ENCODE measurements around the gene TENT5C.

DNA sequence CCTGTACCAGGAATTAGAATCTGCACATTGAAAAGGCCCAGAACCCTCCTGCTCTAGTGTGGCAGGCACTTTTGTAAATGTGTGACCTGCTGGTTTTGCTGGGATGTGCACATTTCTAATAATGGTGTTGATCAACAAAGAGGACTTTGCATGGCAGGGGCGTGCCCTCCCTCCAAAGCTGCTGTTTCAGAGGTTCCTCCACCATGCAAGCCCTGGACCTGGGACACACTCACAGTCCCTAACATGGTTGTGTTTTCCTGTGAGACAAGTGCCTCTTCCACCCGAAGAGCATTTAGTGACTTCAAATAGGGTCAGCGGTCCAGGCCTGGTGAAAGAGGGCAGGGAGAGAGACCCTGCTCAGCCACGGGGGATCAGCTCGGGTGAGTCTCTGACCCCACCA, 28.1 kb downstream of the TENT5C start:
- TF ChIP-seq, protein P1, sequence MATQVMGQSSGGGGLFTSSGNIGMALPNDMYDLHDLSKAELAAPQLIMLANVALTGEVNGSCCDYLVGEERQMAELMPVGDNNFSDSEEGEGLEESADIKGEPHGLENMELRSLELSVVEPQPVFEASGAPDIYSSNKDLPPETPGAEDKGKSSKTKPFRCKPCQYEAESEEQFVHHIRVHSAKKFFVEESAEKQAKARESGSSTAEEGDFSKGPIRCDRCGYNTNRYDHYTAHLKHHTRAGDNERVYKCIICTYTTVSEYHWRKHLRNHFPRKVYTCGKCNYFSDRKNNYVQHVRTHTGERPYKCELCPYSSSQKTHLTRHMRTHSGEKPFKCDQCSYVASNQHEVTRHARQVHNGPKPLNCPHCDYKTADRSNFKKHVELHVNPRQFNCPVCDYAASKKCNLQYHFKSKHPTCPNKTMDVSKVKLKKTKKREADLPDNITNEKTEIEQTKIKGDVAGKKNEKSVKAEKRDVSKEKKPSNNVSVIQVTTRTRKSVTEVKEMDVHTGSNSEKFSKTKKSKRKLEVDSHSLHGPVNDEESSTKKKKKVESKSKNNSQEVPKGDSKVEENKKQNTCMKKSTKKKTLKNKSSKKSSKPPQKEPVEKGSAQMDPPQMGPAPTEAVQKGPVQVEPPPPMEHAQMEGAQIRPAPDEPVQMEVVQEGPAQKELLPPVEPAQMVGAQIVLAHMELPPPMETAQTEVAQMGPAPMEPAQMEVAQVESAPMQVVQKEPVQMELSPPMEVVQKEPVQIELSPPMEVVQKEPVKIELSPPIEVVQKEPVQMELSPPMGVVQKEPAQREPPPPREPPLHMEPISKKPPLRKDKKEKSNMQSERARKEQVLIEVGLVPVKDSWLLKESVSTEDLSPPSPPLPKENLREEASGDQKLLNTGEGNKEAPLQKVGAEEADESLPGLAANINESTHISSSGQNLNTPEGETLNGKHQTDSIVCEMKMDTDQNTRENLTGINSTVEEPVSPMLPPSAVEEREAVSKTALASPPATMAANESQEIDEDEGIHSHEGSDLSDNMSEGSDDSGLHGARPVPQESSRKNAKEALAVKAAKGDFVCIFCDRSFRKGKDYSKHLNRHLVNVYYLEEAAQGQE (IDR thresholded peaks at IDR 0.05; ENCODE audit: insufficient replicate concordance, low read depth), result no peak
- TF ChIP-seq, protein P2, sequence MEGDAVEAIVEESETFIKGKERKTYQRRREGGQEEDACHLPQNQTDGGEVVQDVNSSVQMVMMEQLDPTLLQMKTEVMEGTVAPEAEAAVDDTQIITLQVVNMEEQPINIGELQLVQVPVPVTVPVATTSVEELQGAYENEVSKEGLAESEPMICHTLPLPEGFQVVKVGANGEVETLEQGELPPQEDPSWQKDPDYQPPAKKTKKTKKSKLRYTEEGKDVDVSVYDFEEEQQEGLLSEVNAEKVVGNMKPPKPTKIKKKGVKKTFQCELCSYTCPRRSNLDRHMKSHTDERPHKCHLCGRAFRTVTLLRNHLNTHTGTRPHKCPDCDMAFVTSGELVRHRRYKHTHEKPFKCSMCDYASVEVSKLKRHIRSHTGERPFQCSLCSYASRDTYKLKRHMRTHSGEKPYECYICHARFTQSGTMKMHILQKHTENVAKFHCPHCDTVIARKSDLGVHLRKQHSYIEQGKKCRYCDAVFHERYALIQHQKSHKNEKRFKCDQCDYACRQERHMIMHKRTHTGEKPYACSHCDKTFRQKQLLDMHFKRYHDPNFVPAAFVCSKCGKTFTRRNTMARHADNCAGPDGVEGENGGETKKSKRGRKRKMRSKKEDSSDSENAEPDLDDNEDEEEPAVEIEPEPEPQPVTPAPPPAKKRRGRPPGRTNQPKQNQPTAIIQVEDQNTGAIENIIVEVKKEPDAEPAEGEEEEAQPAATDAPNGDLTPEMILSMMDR (IDR thresholded peaks at IDR 0.05; ENCODE audit: insufficient read depth, low read length), result no peak
